Transverse colon (tissue), 4 donors: ENCODE data around the gene PRM1.

Experiments
- CTCF ChIP-seq, 5 experiments: fragments of 200-600 bp in 3 of 5; fragments of 450-650 bp in 2 of 5; sonication (generic) in 3 of 5; IDR thresholded peaks; 1 replicate in 2 of 5; 2 replicates in 3 of 5; pipeline ENCODE4 v1.5.1; 2016 to 2017; ENCODE audit warnings: antibody characterized with exemption in 5 of 5, inconsistent platforms in 3 of 5, mild to moderate bottlenecking in 2 of 5, moderate library complexity in 1 of 5
- EP300 ChIP-seq: sonication (generic); formaldehyde crosslinking; IDR thresholded peaks from one replicate; pipeline ENCODE4 v1.6.1; 2017; ENCODE audit warnings: antibody characterized with exemption, low read depth
- POLR2A ChIP-seq: fragments of 450-650 bp; IDR thresholded peaks from one replicate; pipeline ENCODE4 v1.6.1; 2016; ENCODE audit warnings: antibody characterized with exemption, mild to moderate bottlenecking, moderate library complexity
- POLR2AphosphoS5 ChIP-seq, 3 donors: sonication (generic); formaldehyde crosslinking; IDR thresholded peaks; one replicate each; pipeline ENCODE4 v1.6.1; 2016; ENCODE audit warnings: antibody characterized with exemption in 3 of 3

GRCh38 chr16:11232302-11232851, 48.8 kb downstream of the PRM1 start:
- no peak for TF ChIP-seq CTCF (IDR thresholded peaks at IDR 0.05)
- TF ChIP-seq EP300, result no peak
- no peak for TF ChIP-seq POLR2AphosphoS5 (IDR thresholded peaks at IDR 0.05)
- no peak for TF ChIP-seq POLR2A
